T-helper 1 cell treated with Interleukin-12 subunit alpha and Interleukin-12 subunit beta and Interleukin-4 antibody, amounts not matched to agents 30 ng/mL and 1 ng/mL, for 36 hours (primary cell): ENCODE results near the gene TBC1D3L. TPM values are rescaled to one million over a fixed set of nuclear protein-coding genes. Genes with fewer than 3 reads are reported as not detected.
"Not testable (repeated sequence)": the region's sequence is repeated elsewhere in the genome, so short reads cannot be mapped to it uniquely, and the experiment has no call there.

Source experiments
- intact Hi-C: fragments of 100-400 bp; cut with micrococcal nuclease; formaldehyde crosslinking; loops from one replicate; pipeline ENCODE4 v1.15.1; 2024
- total RNA-seq: library from RNA; stranded (reverse); gene quantifications from 2 replicates; pipeline ENCODE4 v1.2.3, GENCODE V29; 2022

TBC1D3L gene
- 19.9 and 22.2 TPM in 2 replicates for total RNA-seq

DNA sequence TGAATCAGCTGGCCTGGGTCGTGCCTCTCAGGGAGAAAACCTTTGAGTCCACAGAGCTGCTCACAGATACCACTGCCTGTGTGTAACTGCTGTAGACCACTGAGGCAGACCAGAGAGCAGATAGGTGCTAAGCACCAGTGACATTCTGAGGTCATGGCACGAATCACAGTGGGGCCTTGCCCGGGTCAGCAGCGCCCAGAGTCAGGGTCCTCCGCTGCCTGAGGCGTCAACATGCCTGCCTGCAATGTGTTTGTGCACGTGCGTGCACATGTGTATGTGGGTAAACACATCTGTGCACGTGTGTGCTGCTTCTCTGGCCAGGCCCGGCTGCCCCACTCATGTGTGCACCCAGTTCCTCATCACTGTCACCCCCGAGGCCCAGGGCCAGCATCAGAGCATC lies at the start of gene TBC1D3L:
TBC1D3L (minus strand) TSS at position 101 of the 400 bp plus-strand sequence. CDS start 1,540 bp downstream, outside the sequence.
- intact Hi-C loops, result not testable (repeated sequence)

GRCh38 chr17:38003676-38004075 lies 14.8 kb upstream of the TBC1D3L start, which contains the start of gene TBC1D3D:
TSS of gene TBC1D3D (plus strand) at chr17:38003976. CDS start at chr17:38005561, 1,585 bp downstream.
- intact Hi-C loops, result not testable (repeated sequence)

Other genes with a start within 250 kb of the TBC1D3L start
- 1.6 and 1.8 TPM in 2 replicates for gene HNF1B, start 244.0 kb downstream of the TBC1D3L start, total RNA-seq
- not detected in 2 replicates for gene TBC1D3K, start 64.6 kb downstream of the TBC1D3L start, total RNA-seq
- 0.80 and 1.8 TPM in 2 replicates for gene TBC1D3D, start 14.9 kb upstream of the TBC1D3L start, total RNA-seq
- 0.15 TPM in 1 of 2 replicates, not detected in the other for gene TBC1D3C, start 79.6 kb upstream of the TBC1D3L start, total RNA-seq
- not detected in 2 replicates for gene TBC1D3E, start 138.9 kb upstream of the TBC1D3L start, total RNA-seq
- not detected in 2 replicates for gene TBC1D3, start 203.5 kb upstream of the TBC1D3L start, total RNA-seq